Lung (tissue), 12 donors: Measurements from ENCODE around the gene DDX24. TPM values are rescaled to one million over a fixed set of nuclear protein-coding genes. Genes with fewer than 3 reads are reported as not detected.
"Not testable (repeated sequence)": the region's sequence is repeated elsewhere in the genome, so short reads cannot be mapped to it uniquely, and the experiment has no call there.

Experiments used
- ATAC-seq: fragments of 200-7000 bp; cut with Tn5 transposase; one replicate; pipeline ENCODE4 v1.9.1; 2020; ENCODE audit warnings: moderate number of reproducible peaks; ENCODE audit not compliant: insufficient read depth, low FRiP score
- DNase-seq, 3 donors: peaks; one replicate each; pipeline ENCODE4 v3.0.0-alpha.2; 2013 to 2017
- H3K27ac ChIP-seq, 2 donors: one replicate each; pipeline ENCODE4 v1.5.1; 2013; ENCODE audit warnings: mild to moderate bottlenecking in 2 of 2, moderate library complexity in 2 of 2, control low read depth in 1 of 2, inconsistent platforms in 1 of 2, low read depth in 1 of 2, low read length in 1 of 2
- H3K27me3 ChIP-seq, 3 donors: one replicate each; pipeline ENCODE4 v1.5.1; 2013; ENCODE audit warnings: low read length in 2 of 3; ENCODE audit not compliant: control insufficient read depth in 3 of 3, insufficient read depth in 3 of 3
- H3K36me3 ChIP-seq, 4 donors: one replicate each; pipeline ENCODE4 v1.5.1; 2013; ENCODE audit warnings: low read length in 4 of 4, mild to moderate bottlenecking in 1 of 4, moderate library complexity in 1 of 4; ENCODE audit not compliant: control insufficient read depth in 4 of 4, insufficient read depth in 4 of 4
- H3K4me1 ChIP-seq, 5 donors: one replicate each; pipeline ENCODE4 v1.5.1; 2013; ENCODE audit warnings: low read length in 5 of 5, mild to moderate bottlenecking in 2 of 5, moderate library complexity in 1 of 5; ENCODE audit not compliant: control insufficient read depth in 5 of 5, insufficient read depth in 5 of 5
- H3K4me3 ChIP-seq: one replicate; pipeline ENCODE4 v1.5.1; 2013; ENCODE audit warnings: mild to moderate bottlenecking, control low read depth, moderate library complexity
- H3K9ac ChIP-seq, 2 donors: one replicate each; pipeline ENCODE4 v1.5.1; 2013; ENCODE audit warnings: low read length in 2 of 2, control low read depth in 1 of 2; ENCODE audit not compliant: insufficient read depth in 1 of 2
- H3K9me3 ChIP-seq, 4 donors: one replicate each; pipeline ENCODE4 v1.5.1; 2013; ENCODE audit warnings: low read length in 3 of 4, mild to moderate bottlenecking in 1 of 4, moderate library complexity in 1 of 4; ENCODE audit not compliant: control insufficient read depth in 4 of 4, insufficient read depth in 3 of 4
- WGBS, 2 donors: extraction: QIAGEN DNeasy Blood & Tissue Kit; methylation state at CpG; one replicate each; pipeline ENCODE4 v1.1.7; 2013; 5-methylcytosine and 5-hydroxymethylcytosine counted together
- polyA plus RNA-seq, 2 donors: library from polyadenylated mRNA; stranded (reverse); fragments of 200-250 nt; gene quantifications; one replicate each; pipeline ENCODE4 v1.2.1, GENCODE V29; 2013
- total RNA-seq, 2 donors: library from RNA; depleted of rRNA in 1 of 2; stranded (reverse); fragments of >200 nt in 1 of 2; gene quantifications; one replicate each; pipeline ENCODE4 v1.2.1, GENCODE V29; 2014 to 2021
- TF ChIP-seq, protein P1 (sequence below): IDR thresholded peaks from 2 replicates; pipeline ENCODE4 v1.5.1; 2012; ENCODE audit warnings: mild to moderate bottlenecking; ENCODE audit errors: control extremely low read depth, extremely low read depth
- donor health status: control.
- donor health status: control.
- donor health status: Bipolar disorder and iron deficiency.
- donor health status: healthy.
- donor health status: DM: yes; HTN: yes; CAD: no.

DDX24 gene
- total and polyA plus RNA-seq, 4 donors = 78.4 to 138 (median 107) TPM

DNA sequence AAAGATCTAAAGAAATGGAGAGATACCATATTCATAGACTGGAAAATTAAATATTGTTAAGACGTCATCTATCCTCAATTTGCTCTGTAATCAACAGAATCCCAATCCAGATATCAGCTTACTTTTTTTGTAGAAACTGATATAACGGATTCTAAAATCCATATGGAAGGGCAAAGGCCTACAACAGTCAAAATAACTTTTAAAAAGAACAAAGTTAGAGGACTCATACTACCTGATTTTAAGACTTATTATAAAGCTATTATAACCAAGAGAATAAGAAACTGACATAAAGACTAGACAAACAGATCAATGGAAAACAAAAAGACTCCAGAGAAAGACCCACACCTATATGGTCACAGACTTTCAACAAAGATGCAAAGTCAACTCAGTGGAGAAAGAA lies 6.0 kb downstream of the DDX24 start:
- 97% methylated on average over 2 of the region's 2 CpGs for WGBS, 2 donors
- Histone ChIP-seq H3K36me3 (peaks cover 6 to 25% (median 16%) of the 10 kb centered on the region in 4 donors), H3K27ac (no peak overlapping the region), H3K4me3 (no peak overlapping the region), H3K4me1 (peaks cover 6 to 30% (median 25%) of the 10 kb centered on the region in 5 donors), H3K9ac (no peak overlapping the region), H3K9me3 (peaks cover 0 to 8% (median 1%) of the 10 kb centered on the region in 4 donors), H3K27me3 (no peaks in the 10 kb centered on the region)
- TF ChIP-seq, protein P1, sequence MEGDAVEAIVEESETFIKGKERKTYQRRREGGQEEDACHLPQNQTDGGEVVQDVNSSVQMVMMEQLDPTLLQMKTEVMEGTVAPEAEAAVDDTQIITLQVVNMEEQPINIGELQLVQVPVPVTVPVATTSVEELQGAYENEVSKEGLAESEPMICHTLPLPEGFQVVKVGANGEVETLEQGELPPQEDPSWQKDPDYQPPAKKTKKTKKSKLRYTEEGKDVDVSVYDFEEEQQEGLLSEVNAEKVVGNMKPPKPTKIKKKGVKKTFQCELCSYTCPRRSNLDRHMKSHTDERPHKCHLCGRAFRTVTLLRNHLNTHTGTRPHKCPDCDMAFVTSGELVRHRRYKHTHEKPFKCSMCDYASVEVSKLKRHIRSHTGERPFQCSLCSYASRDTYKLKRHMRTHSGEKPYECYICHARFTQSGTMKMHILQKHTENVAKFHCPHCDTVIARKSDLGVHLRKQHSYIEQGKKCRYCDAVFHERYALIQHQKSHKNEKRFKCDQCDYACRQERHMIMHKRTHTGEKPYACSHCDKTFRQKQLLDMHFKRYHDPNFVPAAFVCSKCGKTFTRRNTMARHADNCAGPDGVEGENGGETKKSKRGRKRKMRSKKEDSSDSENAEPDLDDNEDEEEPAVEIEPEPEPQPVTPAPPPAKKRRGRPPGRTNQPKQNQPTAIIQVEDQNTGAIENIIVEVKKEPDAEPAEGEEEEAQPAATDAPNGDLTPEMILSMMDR = no peak
- ATAC-seq (no peak), DNase-seq (no peak)

DNA sequence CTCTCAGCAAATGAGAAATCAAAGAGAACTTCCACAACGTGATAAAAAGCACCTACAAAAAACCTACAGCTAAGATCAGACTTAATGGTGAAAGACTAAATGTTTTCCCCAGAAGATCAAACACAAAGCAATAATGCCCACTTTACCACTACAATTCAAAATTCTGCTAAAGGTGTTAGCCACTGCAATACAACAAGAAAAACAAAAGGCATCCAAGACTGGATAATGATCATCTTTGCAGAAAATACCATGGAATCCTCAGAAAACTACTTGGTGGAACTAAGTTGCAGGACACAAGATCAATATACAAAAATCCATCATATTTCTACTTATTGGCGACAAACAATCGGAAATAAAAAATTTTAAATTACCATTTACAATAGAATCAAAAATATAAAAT lies 6.5 kb downstream of the DDX24 start:
- Histone ChIP-seq H3K4me3 (no peak overlapping the region), H3K36me3 (peaks cover 6 to 25% (median 16%) of the 10 kb centered on the region in 4 donors), H3K27ac (no peak overlapping the region), H3K9ac (no peak overlapping the region), H3K4me1 (peaks cover 6 to 25% (median 22%) of the 10 kb centered on the region in 5 donors), H3K27me3 (no peaks in the 10 kb centered on the region), H3K9me3 (peaks cover 0 to 8% (median 1%) of the 10 kb centered on the region in 4 donors)
- WGBS, 2 donors = 97% methylated on average over 3 of the region's 3 CpGs
- TF ChIP-seq, protein P1 = no peak
- DNase-seq = no peak
- no peak for ATAC-seq

DNA sequence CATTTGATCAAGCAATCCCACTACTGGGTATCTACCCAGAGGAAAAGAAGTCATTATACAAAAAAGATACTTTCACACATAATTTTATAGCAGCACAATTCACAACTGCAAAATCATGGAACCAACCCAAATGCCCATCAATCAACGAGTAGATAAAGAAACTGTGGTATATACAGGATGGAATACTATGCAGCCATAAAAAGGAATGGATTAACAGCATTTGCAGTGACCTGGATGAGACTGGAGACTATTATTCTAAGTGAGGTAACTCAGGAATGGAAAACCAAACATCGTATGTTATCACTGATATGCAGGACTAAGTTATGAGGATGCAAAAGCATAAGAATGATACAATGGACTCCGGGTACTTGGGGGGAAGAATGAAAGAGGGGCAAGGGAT lies 8.9 kb downstream of the DDX24 start:
- H3K9ac ChIP-seq, H3K9me3 ChIP-seq, H3K36me3 ChIP-seq, H3K4me1 ChIP-seq, H3K4me3 ChIP-seq, H3K27me3 ChIP-seq, DNase-seq, H3K27ac ChIP-seq, ATAC-seq: not testable (repeated sequence)
- WGBS, 2 donors = 96 to 97% methylated on average over 3 of the region's 3 CpGs

DNA sequence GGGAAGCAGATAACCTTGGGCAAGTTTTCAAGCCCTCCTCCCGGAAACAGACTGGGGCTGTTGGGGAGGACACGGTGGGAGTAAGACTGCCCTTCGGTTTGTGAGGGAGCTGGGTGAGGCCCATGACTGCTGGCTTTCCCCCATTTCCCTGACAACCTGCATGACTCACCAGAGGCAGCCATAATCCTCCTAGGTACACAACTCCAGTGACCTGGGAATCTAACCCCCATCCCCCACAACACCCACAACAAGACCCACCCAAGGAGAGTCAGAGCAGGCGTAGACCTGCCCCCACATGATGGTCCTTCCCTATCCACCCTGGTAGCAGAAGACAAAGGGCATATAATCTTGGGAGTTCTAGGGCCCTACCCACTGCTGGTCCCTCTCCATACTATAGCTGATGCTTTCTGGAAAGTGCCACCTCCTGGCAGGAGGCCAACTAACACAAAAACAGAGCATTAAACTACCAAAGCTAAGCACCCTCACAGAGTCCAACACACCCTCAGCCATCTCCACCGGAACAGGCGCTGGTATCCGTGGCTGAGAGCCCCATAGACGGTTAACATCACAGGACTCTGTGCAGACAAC lies 14.8 kb downstream of the DDX24 start:
- Histone ChIP-seq H3K36me3 (peaks cover 3 to 10% (median 7%) of the 10 kb centered on the region in 4 donors), H3K9me3 (peaks cover 0 to 2% (median under 1%) of the 10 kb centered on the region in 4 donors), H3K9ac (no peak overlapping the region), H3K27me3 (no peaks in the 10 kb centered on the region), H3K4me3 (no peak overlapping the region), H3K27ac (no peak overlapping the region), H3K4me1 (peaks cover 0 to 10% (median 4%) of the 10 kb centered on the region in 5 donors)
- TF ChIP-seq, protein P1 = no peak
- ATAC-seq (no peak), DNase-seq (no peak)
- 73 to 74% methylated on average over 8 of the region's 8 CpGs for WGBS, 2 donors
